CD4-positive, alpha-beta memory T cell (primary cell): ENCODE measurements around the gene BRF1. TPM values are rescaled to one million over a fixed set of nuclear protein-coding genes. Genes with fewer than 3 reads are reported as not detected.
"Not testable (repeated sequence)": the region's sequence is repeated elsewhere in the genome, so short reads cannot be mapped to it uniquely, and the experiment has no call there.

Source experiments
- CTCF ChIA-PET: fragments of 350-600 bp; sonication (Branson Sonifier 250); formaldehyde crosslinking; loops from one replicate; lab custom pipeline; 2021; ENCODE audit warnings: inconsistent platforms; ENCODE audit not compliant: partially characterized antibody; lab: Charles Lee
- POLR2A ChIA-PET: fragments of 350-600 bp; sonication (Branson Sonifier 250); formaldehyde crosslinking; loops from one replicate; lab custom pipeline; 2021; ENCODE audit not compliant: partially characterized antibody; lab: Charles Lee
- DNase-seq, 5 donors: peaks; one replicate each; pipeline versions ENCODE4 v3.0.0 to v3.0.0-alpha.2; 2020 to 2022; ENCODE audit warnings: mixed read lengths in 1 of 5
- H3K27ac ChIP-seq: one replicate; pipeline ENCODE4 v1.7.0; 2013; ENCODE audit warnings: low read depth, low read length
- H3K27me3 ChIP-seq: 2 replicates; pipeline ENCODE4 v1.7.0; 2013; ENCODE audit warnings: mild to moderate bottlenecking, low read length, moderate library complexity; ENCODE audit not compliant: insufficient read depth
- H3K36me3 ChIP-seq: 2 replicates; pipeline ENCODE4 v1.7.0; 2013; ENCODE audit warnings: mild to moderate bottlenecking, low read length, moderate library complexity; ENCODE audit not compliant: insufficient read depth
- H3K4me1 ChIP-seq: 2 replicates; pipeline ENCODE4 v1.7.0; 2013; ENCODE audit warnings: mild to moderate bottlenecking, low read length, moderate library complexity; ENCODE audit not compliant: insufficient read depth
- H3K4me3 ChIP-seq, 2 donors: one replicate each; pipeline ENCODE4 v1.7.0; 2013; ENCODE audit warnings: low read length in 2 of 2, mild to moderate bottlenecking in 1 of 2
- H3K9me3 ChIP-seq, 2 donors: one replicate each; pipeline ENCODE4 v1.7.0; 2013; ENCODE audit warnings: low read length in 2 of 2, control low read depth in 1 of 2; ENCODE audit not compliant: control insufficient read depth in 1 of 2
- H3K27ac Mint-ChIP-seq, 7 donors: one replicate each; pipeline ENCODE4 v1.8.0; 2020 to 2021; ENCODE audit warnings: mixed read lengths in 7 of 7, mild to moderate bottlenecking in 6 of 7, inconsistent platforms in 3 of 7, moderate library complexity in 3 of 7
- H3K27me3 Mint-ChIP-seq, 2 donors: one replicate each; pipeline ENCODE4 v1.8.0; 2020 to 2021; ENCODE audit warnings: mixed read lengths in 2 of 2
- H3K36me3 Mint-ChIP-seq, 2 donors: one replicate each; pipeline ENCODE4 v1.8.0; 2020 to 2021; ENCODE audit warnings: mixed read lengths in 2 of 2, inconsistent platforms in 1 of 2, mild to moderate bottlenecking in 1 of 2
- H3K4me1 Mint-ChIP-seq, 4 donors: one replicate each; pipeline ENCODE4 v1.8.0; 2020 to 2021; ENCODE audit warnings: mixed read lengths in 4 of 4, mild to moderate bottlenecking in 1 of 4
- H3K4me3 Mint-ChIP-seq, 8 donors: one replicate each; pipeline ENCODE4 v1.8.0; 2020 to 2021; ENCODE audit warnings: mixed read lengths in 8 of 8, mild to moderate bottlenecking in 7 of 8, moderate library complexity in 6 of 8, inconsistent platforms in 3 of 8
- H3K9me3 Mint-ChIP-seq, 8 donors: one replicate each; pipeline ENCODE4 v1.8.0; 2020 to 2021; ENCODE audit warnings: mixed read lengths in 8 of 8, mild to moderate bottlenecking in 5 of 8, inconsistent platforms in 3 of 8, moderate library complexity in 1 of 8
- intact Hi-C: fragments of 100-400 bp; cut with micrococcal nuclease; formaldehyde crosslinking; loops from one replicate; pipeline ENCODE4 v1.15.1; 2023
- polyA plus RNA-seq, 2 donors: library from polyadenylated mRNA; unstranded; fragments of 300-500 nt; fragmentation: Illumina TruSeq; gene quantifications; one replicate each; pipeline ENCODE4 v1.2.3, GENCODE V29; 2021
- total RNA-seq, 2 experiments: library from RNA; stranded (reverse); gene quantifications; one replicate each; pipeline ENCODE4 v1.2.3, GENCODE V29; 2021

Gene BRF1
- total and polyA plus RNA-seq, 4 experiments from 2014 or later: 3.0 to 56.0 (median 30.0) TPM

GRCh38 chr14:105327695-105328045, 26.9 kb upstream of the BRF1 start:
- H3K27me3 Mint-ChIP-seq, H3K36me3 Mint-ChIP-seq, H3K9me3 Mint-ChIP-seq, H3K9me3 ChIP-seq, DNase-seq, H3K27me3 ChIP-seq, H3K27ac Mint-ChIP-seq, CTCF ChIA-PET, POLR2A ChIA-PET, H3K4me3 Mint-ChIP-seq, H3K4me3 ChIP-seq, H3K36me3 ChIP-seq, intact Hi-C loops, H3K27ac ChIP-seq: not testable (repeated sequence)
- H3K4me1 ChIP-seq: peaks cover 21% of the 10 kb centered on the region
- peaks cover 18 to 55% (median 28%) of the 10 kb centered on the region in 4 donors for H3K4me1 Mint-ChIP-seq

- intact Hi-C loops: no loop called here
- Histone ChIP-seq H3K9me3 (no peaks in the 10 kb centered on the region), H3K27me3 (no peaks in the 10 kb centered on the region), H3K27ac (no peak overlapping the region), H3K36me3 (no peaks in the 10 kb centered on the region), H3K4me1 (peaks cover 21% of the 10 kb centered on the region), H3K4me3 (no peak overlapping the region)
- Mint-ChIP-seq H3K27ac (no peak overlapping the region), H3K4me1 (peaks cover 16 to 58% (median 29%) of the 10 kb centered on the region in 4 donors), H3K36me3 (peaks cover 4 to 8% of the 10 kb centered on the region in 2 donors), H3K9me3 (no peaks in the 10 kb centered on the region), H3K27me3 (no peaks in the 10 kb centered on the region), H3K4me3 (no peak overlapping the region)
- ChIA-PET POLR2A (interaction anchor here (0.9 kb wide), 1 partner anchor 281 kb away, joined by 3 read pairs; no protein-coding TSS in a partner anchor), CTCF (no interaction called here)
- DNase-seq: no peak
Measured at GRCh38 chr14:105326891-105327694, 26.3 kb upstream of the BRF1 start.

DNA sequence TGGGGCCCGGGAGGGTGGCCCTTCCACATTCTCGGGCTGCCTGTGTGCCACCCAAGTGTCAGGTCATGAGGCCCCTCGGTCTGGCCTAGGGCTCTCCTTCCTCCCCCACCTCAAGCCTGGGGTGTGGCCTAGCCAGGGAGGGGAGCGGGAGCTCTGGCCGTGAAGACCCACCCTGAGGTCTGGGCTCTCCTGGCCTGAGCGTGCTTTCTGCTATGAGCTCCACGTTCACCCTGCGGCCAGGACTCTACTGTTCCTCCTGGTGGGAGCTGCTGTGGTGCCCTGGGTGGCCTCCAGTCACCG, 25.7 kb upstream of the BRF1 start:
- Histone ChIP-seq H3K27ac (no peak overlapping the region), H3K9me3 (no peaks in the 10 kb centered on the region), H3K4me3 (no peak overlapping the region), H3K27me3 (no peaks in the 10 kb centered on the region), H3K36me3 (no peaks in the 10 kb centered on the region), H3K4me1 (peaks cover 18% of the 10 kb centered on the region)
- ChIA-PET CTCF (no interaction called here), POLR2A (interaction anchor here (0.9 kb wide), 1 partner anchor 280 kb away, joined by 3 read pairs; no protein-coding TSS in a partner anchor)
- H3K36me3 Mint-ChIP-seq: peaks cover 4 to 8% of the 10 kb centered on the region in 2 donors
- H3K9me3 Mint-ChIP-seq: no peaks in the 10 kb centered on the region
- DNase-seq: no peak
- intact Hi-C loops: no loop called here
- H3K4me3 Mint-ChIP-seq: no peak overlapping the region
- H3K4me1 Mint-ChIP-seq: peaks cover 10 to 52% (median 24%) of the 10 kb centered on the region in 4 donors
- no peak overlapping the region for H3K27ac Mint-ChIP-seq
- no peaks in the 10 kb centered on the region for H3K27me3 Mint-ChIP-seq

DNA sequence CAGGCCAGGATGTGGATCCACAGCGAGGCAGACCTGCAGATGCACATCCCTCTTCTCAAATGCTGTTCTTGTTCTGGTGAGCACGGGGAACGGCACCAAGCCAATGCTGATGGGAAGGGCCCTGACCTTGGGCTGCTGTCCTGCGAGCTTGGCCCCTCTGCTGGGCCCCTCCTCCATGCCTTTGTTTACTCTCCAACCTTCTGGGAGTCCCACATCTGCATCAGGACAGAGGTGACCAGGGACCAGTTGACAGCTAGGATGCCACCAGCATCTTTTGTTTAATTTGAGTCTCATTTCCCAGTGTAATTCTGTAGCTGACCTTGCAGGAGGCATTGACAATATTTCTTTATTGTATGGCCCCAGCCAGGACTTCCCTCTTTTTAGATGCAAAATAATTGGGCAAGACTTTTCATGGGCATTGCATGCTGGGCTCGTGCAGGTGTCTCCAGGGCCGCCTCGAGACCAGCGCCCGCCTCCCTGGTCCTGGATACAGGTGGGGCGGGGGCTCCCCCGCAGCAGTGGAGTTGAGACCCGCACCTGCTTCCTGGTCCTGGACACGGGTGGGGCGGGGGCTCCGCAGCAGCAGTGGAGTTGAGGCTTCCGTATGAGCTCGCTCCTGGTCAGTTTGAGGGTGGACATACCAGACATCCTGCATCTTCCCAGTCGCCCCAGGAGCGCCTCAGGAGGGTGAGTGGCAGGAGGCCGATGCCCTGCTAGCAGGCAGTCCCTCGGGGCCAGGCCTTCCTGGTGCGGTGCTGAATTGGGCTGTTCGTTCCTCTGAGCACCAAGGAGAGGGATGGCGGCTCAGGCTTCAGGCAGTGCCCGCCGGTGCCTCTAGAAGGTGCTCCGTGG, 25.1 kb upstream of the BRF1 start:
- H3K36me3 ChIP-seq: no peaks in the 10 kb centered on the region
- Mint-ChIP-seq H3K4me3 (no peak overlapping the region), H3K9me3 (no peaks in the 10 kb centered on the region), H3K27me3 (no peaks in the 10 kb centered on the region), H3K4me1 (peaks cover 8 to 46% (median 20%) of the 10 kb centered on the region in 4 donors), H3K27ac (peak overlapping the region in 1 of 7 donors; percentile 41), H3K36me3 (peaks cover 4 to 8% of the 10 kb centered on the region in 2 donors)
- no peaks in the 10 kb centered on the region for H3K27me3 ChIP-seq
- no peak for DNase-seq
- intact Hi-C loops: no loop called here
- H3K4me1 ChIP-seq: peaks cover 13% of the 10 kb centered on the region
- no peaks in the 10 kb centered on the region for H3K9me3 ChIP-seq
- ChIA-PET POLR2A (interaction anchor here (0.9 kb wide), 1 partner anchor 279 kb away, joined by 3 read pairs; no protein-coding TSS in a partner anchor), CTCF (no interaction called here)
- no peak overlapping the region for H3K4me3 ChIP-seq
- H3K27ac ChIP-seq: no peak overlapping the region

DNA sequence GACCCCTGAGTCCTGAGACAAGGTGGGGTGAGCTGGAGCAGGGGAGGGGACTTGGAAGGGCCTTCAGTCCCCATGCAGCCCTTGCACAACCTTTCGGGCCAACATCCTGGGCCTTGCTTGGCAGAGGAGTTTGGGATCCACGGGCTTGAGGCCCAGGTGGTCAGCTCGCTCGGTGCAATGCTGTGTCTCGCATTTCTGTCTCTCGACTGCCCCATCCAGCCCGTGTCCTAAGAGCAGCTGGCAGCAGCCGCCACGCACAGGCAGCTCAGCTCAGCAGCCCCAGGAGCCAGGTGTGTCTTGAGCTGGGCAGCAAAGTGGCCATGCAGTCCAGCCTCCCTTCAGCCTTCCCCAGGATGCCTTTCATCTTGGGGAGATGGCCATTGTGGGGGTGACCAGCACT, 24.5 kb upstream of the BRF1 start:
- Mint-ChIP-seq H3K4me1 (peaks cover 6 to 40% (median 15%) of the 10 kb centered on the region in 4 donors), H3K9me3 (no peaks in the 10 kb centered on the region), H3K27me3 (no peaks in the 10 kb centered on the region), H3K27ac (no peak overlapping the region), H3K4me3 (no peak overlapping the region), H3K36me3 (peaks cover 4 to 8% of the 10 kb centered on the region in 2 donors)
- Histone ChIP-seq H3K27me3 (no peaks in the 10 kb centered on the region), H3K4me3 (no peak overlapping the region), H3K4me1 (peaks cover 7% of the 10 kb centered on the region), H3K9me3 (no peaks in the 10 kb centered on the region), H3K36me3 (no peaks in the 10 kb centered on the region), H3K27ac (no peak overlapping the region)
- CTCF ChIA-PET: no interaction called here
- POLR2A ChIA-PET: no interaction called here
- intact Hi-C loops: no loop called here
- DNase-seq: no peak

DNA sequence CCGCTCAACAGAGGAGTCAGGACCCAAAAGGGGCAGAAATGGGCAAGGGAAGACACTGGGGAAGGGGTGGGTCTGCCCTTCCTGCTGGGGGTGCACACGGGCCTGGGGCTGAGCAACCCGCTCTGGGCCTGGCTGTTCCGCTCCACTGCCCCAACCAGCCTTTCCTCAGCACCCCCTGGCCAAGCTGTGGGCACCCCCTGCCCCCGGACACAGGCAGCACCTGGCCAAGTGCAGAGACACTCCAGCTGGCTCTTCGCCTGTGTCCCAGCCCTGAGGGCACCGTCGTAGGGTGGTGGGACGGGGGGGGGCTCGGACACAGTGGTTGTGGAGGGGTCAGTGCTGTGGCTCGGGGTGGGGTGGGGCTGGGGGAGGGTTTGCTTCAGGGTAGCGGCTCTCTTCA, 24.1 kb upstream of the BRF1 start:
- Histone ChIP-seq H3K27me3 (no peaks in the 10 kb centered on the region), H3K9me3 (no peaks in the 10 kb centered on the region), H3K27ac (no peak overlapping the region), H3K4me1 (peaks cover 2% of the 10 kb centered on the region), H3K36me3 (no peaks in the 10 kb centered on the region), H3K4me3 (no peak overlapping the region)
- no peaks in the 10 kb centered on the region for H3K9me3 Mint-ChIP-seq
- intact Hi-C loops: no loop called here
- H3K27me3 Mint-ChIP-seq: no peaks in the 10 kb centered on the region
- H3K4me1 Mint-ChIP-seq: peaks cover 5 to 35% (median 15%) of the 10 kb centered on the region in 4 donors
- peaks cover 4 to 8% of the 10 kb centered on the region in 2 donors for H3K36me3 Mint-ChIP-seq
- H3K27ac Mint-ChIP-seq: no peak overlapping the region
- POLR2A ChIA-PET: no interaction called here
- CTCF ChIA-PET: interaction anchor here (2.2 kb wide), 1 partner anchor 27 kb away, joined by 4 read pairs; no protein-coding TSS in a partner anchor
- H3K4me3 Mint-ChIP-seq: no peak overlapping the region
- DNase-seq: no peak

DNA sequence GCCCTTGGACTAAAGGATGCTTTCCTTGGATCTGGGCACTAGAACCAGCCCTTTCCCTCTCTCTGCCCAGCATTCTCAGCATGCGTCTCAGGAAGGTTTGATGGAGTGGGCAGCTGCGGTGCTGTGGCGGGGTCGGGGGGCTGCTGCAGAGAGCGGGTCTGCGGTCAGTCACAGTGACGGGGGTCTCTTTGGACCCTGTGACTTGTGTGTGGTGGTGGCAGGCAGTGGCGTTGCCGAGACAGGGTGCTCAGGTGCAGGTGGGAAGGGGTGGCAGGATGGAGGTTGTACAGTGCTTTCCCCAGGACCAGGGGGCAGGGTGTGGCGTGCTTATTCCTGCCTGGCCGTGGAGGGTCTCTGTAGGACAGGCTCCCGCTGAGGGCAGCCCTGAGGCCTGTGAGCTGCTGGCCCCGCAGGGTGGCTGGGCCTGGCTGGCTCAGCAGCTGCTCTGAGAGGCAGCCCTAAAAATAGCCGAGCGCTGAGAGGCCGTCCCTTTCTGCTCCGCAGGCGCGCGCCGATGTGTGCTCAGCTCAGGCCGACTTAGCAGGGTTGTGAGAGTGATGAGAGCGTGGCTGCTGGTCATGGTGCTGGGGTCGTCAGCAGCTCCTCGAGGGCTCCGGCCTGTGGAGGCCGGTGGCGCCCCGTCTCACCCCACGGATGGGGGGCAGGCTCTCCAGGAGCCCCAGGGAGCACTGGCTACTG, 23.4 kb upstream of the BRF1 start:
- Mint-ChIP-seq H3K27ac (no peak overlapping the region), H3K4me1 (peaks cover 6 to 29% (median 14%) of the 10 kb centered on the region in 4 donors), H3K4me3 (no peak overlapping the region), H3K27me3 (no peaks in the 10 kb centered on the region), H3K9me3 (no peaks in the 10 kb centered on the region), H3K36me3 (peaks cover 4 to 8% of the 10 kb centered on the region in 2 donors)
- ChIA-PET POLR2A (no interaction called here), CTCF (interaction anchor here (2.2 kb wide), 1 partner anchor 28 kb away, joined by 4 read pairs; no protein-coding TSS in a partner anchor)
- Histone ChIP-seq H3K4me1 (no peaks in the 10 kb centered on the region), H3K27ac (no peak overlapping the region), H3K36me3 (no peaks in the 10 kb centered on the region), H3K9me3 (no peaks in the 10 kb centered on the region), H3K4me3 (no peak overlapping the region), H3K27me3 (no peaks in the 10 kb centered on the region)
- DNase-seq: no peak
- intact Hi-C loops: no loop called here
